Lung (tissue), 12 donors: ENCODE measurements around the gene UBXN4. TPM values are rescaled to one million over a fixed set of nuclear protein-coding genes. Genes with fewer than 3 reads are reported as not detected.

ENCODE experiments used
- ATAC-seq: fragments of 200-7000 bp; cut with Tn5 transposase; one replicate; pipeline ENCODE4 v1.9.1; 2020; ENCODE audit warnings: moderate number of reproducible peaks; ENCODE audit not compliant: insufficient read depth, low FRiP score
- DNase-seq, 3 donors: peaks; one replicate each; pipeline ENCODE4 v3.0.0-alpha.2; 2013 to 2017
- H3K27ac ChIP-seq, 2 donors: one replicate each; pipeline ENCODE4 v1.5.1; 2013; ENCODE audit warnings: mild to moderate bottlenecking in 2 of 2, moderate library complexity in 2 of 2, control low read depth in 1 of 2, inconsistent platforms in 1 of 2, low read depth in 1 of 2, low read length in 1 of 2
- H3K27me3 ChIP-seq, 3 donors: one replicate each; pipeline ENCODE4 v1.5.1; 2013; ENCODE audit warnings: low read length in 2 of 3; ENCODE audit not compliant: control insufficient read depth in 3 of 3, insufficient read depth in 3 of 3
- H3K36me3 ChIP-seq, 4 donors: one replicate each; pipeline ENCODE4 v1.5.1; 2013; ENCODE audit warnings: low read length in 4 of 4, mild to moderate bottlenecking in 1 of 4, moderate library complexity in 1 of 4; ENCODE audit not compliant: control insufficient read depth in 4 of 4, insufficient read depth in 4 of 4
- H3K4me1 ChIP-seq, 5 donors: one replicate each; pipeline ENCODE4 v1.5.1; 2013; ENCODE audit warnings: low read length in 5 of 5, mild to moderate bottlenecking in 2 of 5, moderate library complexity in 1 of 5; ENCODE audit not compliant: control insufficient read depth in 5 of 5, insufficient read depth in 5 of 5
- H3K4me3 ChIP-seq: one replicate; pipeline ENCODE4 v1.5.1; 2013; ENCODE audit warnings: mild to moderate bottlenecking, control low read depth, moderate library complexity
- H3K9ac ChIP-seq, 2 donors: one replicate each; pipeline ENCODE4 v1.5.1; 2013; ENCODE audit warnings: low read length in 2 of 2, control low read depth in 1 of 2; ENCODE audit not compliant: insufficient read depth in 1 of 2
- H3K9me3 ChIP-seq, 4 donors: one replicate each; pipeline ENCODE4 v1.5.1; 2013; ENCODE audit warnings: low read length in 3 of 4, mild to moderate bottlenecking in 1 of 4, moderate library complexity in 1 of 4; ENCODE audit not compliant: control insufficient read depth in 4 of 4, insufficient read depth in 3 of 4
- WGBS, 2 donors: extraction: QIAGEN DNeasy Blood & Tissue Kit; methylation state at CpG; one replicate each; pipeline ENCODE4 v1.1.7; 2013; 5-methylcytosine and 5-hydroxymethylcytosine counted together
- polyA plus RNA-seq, 2 donors: library from polyadenylated mRNA; stranded (reverse); fragments of 200-250 nt; gene quantifications; one replicate each; pipeline ENCODE4 v1.2.1, GENCODE V29; 2013
- total RNA-seq, 2 donors: library from RNA; depleted of rRNA in 1 of 2; stranded (reverse); fragments of >200 nt in 1 of 2; gene quantifications; one replicate each; pipeline ENCODE4 v1.2.1, GENCODE V29; 2014 to 2021
- TF ChIP-seq, protein P1 (sequence below): IDR thresholded peaks from 2 replicates; pipeline ENCODE4 v1.5.1; 2012; ENCODE audit warnings: mild to moderate bottlenecking; ENCODE audit errors: control extremely low read depth, extremely low read depth
- donor health status: control.
- donor health status: control.
- donor health status: Bipolar disorder and iron deficiency.
- donor health status: healthy.
- donor health status: DM: yes; HTN: yes; CAD: no.

The UBXN4 gene
- total and polyA plus RNA-seq, 4 donors = 39.7 to 121 (median 65.9) TPM

DNA sequence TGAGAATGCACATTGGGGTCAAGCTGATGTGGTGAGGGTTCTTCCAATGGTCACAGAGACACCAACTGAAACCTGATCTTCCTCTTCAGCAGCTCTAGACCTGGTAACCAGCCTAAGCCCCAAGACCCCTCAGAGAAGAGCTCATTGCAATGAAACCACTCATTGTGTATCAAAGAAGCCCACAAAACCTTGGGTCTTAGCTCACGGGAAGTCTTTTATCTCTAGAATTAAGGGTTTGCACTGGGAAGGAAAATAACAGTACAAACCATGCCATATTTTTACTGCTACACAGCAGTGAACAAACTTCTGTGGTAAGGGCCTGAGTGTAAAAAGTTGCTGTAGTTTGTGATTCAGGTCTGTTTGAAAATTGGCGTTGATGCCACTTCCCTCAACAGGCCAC is 8.6 kb upstream of the UBXN4 start:
- Histone ChIP-seq H3K27ac (no peak overlapping the region), H3K36me3 (no peaks in the 10 kb centered on the region), H3K9me3 (no peaks in the 10 kb centered on the region), H3K9ac (no peak overlapping the region), H3K4me3 (no peak overlapping the region), H3K27me3 (no peaks in the 10 kb centered on the region), H3K4me1 (no peaks in the 10 kb centered on the region)
- 91 to 95% methylated on average over 2 of the region's 2 CpGs for WGBS, 2 donors
- ATAC-seq = no peak
- TF ChIP-seq, protein P1, sequence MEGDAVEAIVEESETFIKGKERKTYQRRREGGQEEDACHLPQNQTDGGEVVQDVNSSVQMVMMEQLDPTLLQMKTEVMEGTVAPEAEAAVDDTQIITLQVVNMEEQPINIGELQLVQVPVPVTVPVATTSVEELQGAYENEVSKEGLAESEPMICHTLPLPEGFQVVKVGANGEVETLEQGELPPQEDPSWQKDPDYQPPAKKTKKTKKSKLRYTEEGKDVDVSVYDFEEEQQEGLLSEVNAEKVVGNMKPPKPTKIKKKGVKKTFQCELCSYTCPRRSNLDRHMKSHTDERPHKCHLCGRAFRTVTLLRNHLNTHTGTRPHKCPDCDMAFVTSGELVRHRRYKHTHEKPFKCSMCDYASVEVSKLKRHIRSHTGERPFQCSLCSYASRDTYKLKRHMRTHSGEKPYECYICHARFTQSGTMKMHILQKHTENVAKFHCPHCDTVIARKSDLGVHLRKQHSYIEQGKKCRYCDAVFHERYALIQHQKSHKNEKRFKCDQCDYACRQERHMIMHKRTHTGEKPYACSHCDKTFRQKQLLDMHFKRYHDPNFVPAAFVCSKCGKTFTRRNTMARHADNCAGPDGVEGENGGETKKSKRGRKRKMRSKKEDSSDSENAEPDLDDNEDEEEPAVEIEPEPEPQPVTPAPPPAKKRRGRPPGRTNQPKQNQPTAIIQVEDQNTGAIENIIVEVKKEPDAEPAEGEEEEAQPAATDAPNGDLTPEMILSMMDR = no peak
- no peak for DNase-seq

DNA sequence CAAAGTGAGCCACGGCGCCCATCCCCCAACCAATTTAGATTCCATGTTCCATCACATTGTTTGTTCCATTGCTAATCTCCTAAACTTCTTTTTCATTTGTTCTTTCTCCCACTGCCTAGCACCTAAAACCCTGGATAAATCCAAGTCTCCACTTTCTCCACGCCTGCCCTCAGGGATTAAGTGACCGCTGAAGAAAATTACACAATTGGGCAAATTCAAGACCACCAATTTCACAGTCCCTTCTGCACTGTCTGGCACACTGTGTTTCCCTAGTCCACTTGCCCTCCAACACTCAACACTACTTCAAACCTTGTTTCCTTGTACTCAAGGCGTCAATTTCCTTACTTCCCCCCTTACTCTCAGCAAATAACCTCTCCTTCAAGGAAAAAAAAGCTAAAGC is 5.1 kb upstream of the UBXN4 start:
- Histone ChIP-seq H3K9me3 (no peaks in the 10 kb centered on the region), H3K27me3 (no peaks in the 10 kb centered on the region), H3K27ac (no peak overlapping the region), H3K4me1 (no peaks in the 10 kb centered on the region), H3K36me3 (peaks cover 0 to under 1% (median 0%) of the 10 kb centered on the region in 4 donors), H3K4me3 (no peak overlapping the region), H3K9ac (no peak overlapping the region)
- TF ChIP-seq, protein P1 = no peak
- DNase-seq (no peak), ATAC-seq (no peak)
- WGBS, 2 donors = 85 to 96% methylated on average over 5 of the region's 5 CpGs

DNA sequence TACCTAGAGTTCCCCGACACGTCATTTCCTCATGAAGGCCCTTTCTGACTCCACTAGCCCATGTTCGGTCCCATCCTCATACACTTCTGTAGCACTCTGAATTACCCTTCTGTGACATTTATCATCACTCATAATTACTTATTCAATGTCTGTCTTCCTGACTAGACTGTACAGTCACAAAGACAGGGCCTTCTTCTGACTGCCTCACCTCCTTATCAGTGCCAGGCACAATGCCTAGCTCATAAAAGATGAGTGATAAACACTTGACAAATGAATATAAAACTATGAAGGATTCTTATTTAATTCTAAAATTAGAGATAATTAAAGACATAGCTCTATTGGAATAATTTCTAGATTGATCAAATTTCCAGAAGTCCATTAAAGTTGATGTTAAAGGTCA is 1.4 kb upstream of the UBXN4 start:
- no peak for ATAC-seq
- H3K36me3 ChIP-seq = peaks cover 0 to 7% (median 0%) of the 10 kb centered on the region in 4 donors
- WGBS, 2 donors = 97 to 99% methylated on average over 3 of the region's 3 CpGs

More for the DNA sequence above, 1.4 kb upstream of the UBXN4 start:
- Histone ChIP-seq H3K4me3 (no peak overlapping the region), H3K27ac (no peak overlapping the region), H3K4me1 (peaks cover 2 to 9% (median 6%) of the 10 kb centered on the region in 5 donors), H3K27me3 (no peaks in the 10 kb centered on the region), H3K9me3 (no peaks in the 10 kb centered on the region), H3K9ac (no peak overlapping the region)
- no peak for DNase-seq
- TF ChIP-seq, protein P1 = no peak
